ENCODE data around the gene ARHGAP18. TPM values are rescaled to one million over a fixed set of nuclear protein-coding genes. Genes with fewer than 3 reads are reported as not detected.
A peak's percentile ranks its signal among the peaks of the same experiment; 100 is the strongest.

ARHGAP18 gene
- total and polyA plus RNA-seq, 2 of the 13 experiments (the other 11 are each of a cell fraction or from before 2014, with no cell fraction given) = 58.2 to 115 TPM

- Histone ChIP-seq H2AFZ (ENCODE audit: low read length) (no peak overlapping the region), H3K36me3 (replicated peaks in 1 of 2; ENCODE audit: control insufficient read depth in 1 of 2, insufficient read depth in 2 of 2, low read length in 2 of 2) (no peaks in the 10 kb centered on the region), H3K4me3 (replicated peaks in 1 of 3; ENCODE audit: insufficient read depth in 1 of 3, low read depth in 2 of 3, low read length in 3 of 3) (no peak overlapping the region; a peak in 1 of 6 replicates), H3K4me1 (ENCODE audit: insufficient read depth, low read length) (peaks cover 39% of the 10 kb centered on the region), H3K9me3 (ENCODE audit: low read length) (no peaks in the 10 kb centered on the region), H3K9ac (ENCODE audit: insufficient read depth, low read depth, low read length) (no peak overlapping the region), H3K79me2 (ENCODE audit: insufficient read depth, low read length) (no peaks in the 10 kb centered on the region), H3K4me2 (ENCODE audit: low read depth, low read length) (peak overlapping the region; percentile 60; the same call in 1 of the 2 replicates), H3K27ac (ENCODE audit: extremely low read length, insufficient read depth, low read length) (no peak overlapping the region), H3K27me3 (ENCODE audit: control insufficient read depth in 1 of 2, insufficient read depth in 2 of 2, low read length in 2 of 2) (no peaks in the 10 kb centered on the region), H4K20me1 (ENCODE audit: insufficient read depth, low read length) (no peaks in the 10 kb centered on the region)
- DNase-seq (ENCODE audit: low spot score) (no peak), ATAC-seq (no peak), FAIRE-seq (no peak)
- CTCF ChIA-PET (ENCODE audit: low intra/inter-chr PET ratio, low total read pairs) = no interaction called here
- intact Hi-C loops (cut with micrococcal nuclease; ENCODE audit: unreplicated experiment) (no loop called here), in situ Hi-C loops (cut with HindIII; ENCODE audit: extremely low pct_ligation_motif_present, low pct_unique_long_range_greater_than_20kb) (no loop called here)
- WGBS (ENCODE audit: low lambda C conversion rate) = 48% methylated on average over 4 of the region's 4 CpGs
- BruUV-seq (replicated peaks) = no TSS peak
- POLR2A ChIA-PET = interaction anchor here (0.6 to 1.1 kb wide), 3 partner anchors 38 to 154 kb away, joined by 3 read pairs; partner anchors contain the start of gene ARHGAP18
- peak; percentile 92 for TF ChIP-seq ZBTB40 (IDR thresholded peaks at IDR 0.05)
- no peak for TF ChIP-seq ZBTB40 (CRISPR knock-in tag; IDR thresholded peaks at IDR 0.05)
- no peak for TF ChIP-seq ZFP36L2 (CRISPR knock-in tag; IDR thresholded peaks at IDR 0.05)
- no peak for TF ChIP-seq MBD4 (IDR thresholded peaks at IDR 0.05; ENCODE audit: borderline replicate concordance, low read length)
Observed at GRCh38 chr6:129747588-129748112, 37.7 kb upstream of the ARHGAP18 start.
